SKM-1 treated with dmso at 0.1 percent for 144 hours (cell line): Measurements from ENCODE around the gene RABGGTA.
A peak's percentile ranks its signal among the peaks of the same experiment; 100 is the strongest.
"Not testable (repeated sequence)": the region's sequence is repeated elsewhere in the genome, so short reads cannot be mapped to it uniquely, and the experiment has no call there.

ENCODE experiments used
- DNase-seq: peaks from one replicate; lab custom pipeline; 2025; ENCODE audit not compliant: unreplicated experiment; lab: John Stamatoyannopoulos, UW

The RABGGTA gene

GRCh38 chr14:24243336-24243836 lies 28.0 kb downstream of the RABGGTA start:
- DNase-seq: peak; percentile 9

GRCh38 chr14:24241829-24242443 lies 29.5 kb downstream of the RABGGTA start:
- peak; percentile 80 for DNase-seq

- DNase-seq: no peak
Measured at GRCh38 chr14:24240110-24240918, 31.1 kb downstream of the RABGGTA start.

DNA sequence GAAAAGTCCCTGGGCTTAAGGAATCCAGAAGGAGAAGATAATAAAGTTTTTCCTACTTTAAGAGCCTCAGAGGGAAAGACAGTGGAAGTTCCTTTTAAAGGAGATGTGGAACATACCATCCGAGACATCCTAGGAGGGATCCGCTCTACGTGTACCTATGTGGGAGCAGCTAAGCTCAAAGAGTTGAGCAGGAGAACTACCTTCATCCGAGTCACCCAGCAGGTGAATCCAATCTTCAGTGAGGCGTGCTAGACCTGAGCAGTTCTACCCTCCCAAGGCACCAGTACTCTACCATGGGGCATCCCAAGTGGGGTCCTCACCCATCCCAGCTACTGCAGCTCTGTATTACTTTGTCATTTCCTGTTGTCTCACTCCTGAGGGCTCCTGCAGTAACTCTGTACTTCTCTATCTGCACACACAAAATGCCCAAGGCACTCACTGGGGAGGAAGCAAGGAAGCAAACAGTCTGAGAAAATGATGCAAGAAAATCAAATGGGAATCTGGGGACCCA lies 32.8 kb downstream of the RABGGTA start:
- DNase-seq: no peak

GRCh38 chr14:24238123-24238522 lies 33.3 kb downstream of the RABGGTA start:
- DNase-seq: no peak

DNA sequence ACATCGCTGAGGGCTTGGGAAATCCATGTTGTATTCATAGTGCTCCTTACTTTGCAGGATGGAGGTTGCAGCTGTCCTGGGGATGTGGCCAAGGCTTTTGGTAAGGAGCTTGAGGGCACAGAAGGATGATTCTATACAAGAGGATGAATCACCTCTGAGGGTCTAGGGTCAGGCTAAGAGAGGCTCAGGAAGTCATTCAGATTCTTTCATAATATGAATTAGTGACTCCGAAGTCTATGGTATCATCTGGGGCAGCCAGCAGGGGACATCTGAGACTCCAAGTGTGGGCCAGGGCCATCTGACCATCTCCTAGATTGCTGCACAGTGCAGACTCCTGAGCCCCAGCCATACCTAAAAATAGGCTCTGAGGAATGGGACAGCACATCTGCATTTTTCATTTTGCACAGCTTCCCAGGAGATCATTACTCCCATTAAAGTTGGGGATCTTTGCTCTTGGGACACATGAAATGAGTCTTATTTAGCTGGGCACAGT lies 33.9 kb downstream of the RABGGTA start:
- DNase-seq: no peak

DNA sequence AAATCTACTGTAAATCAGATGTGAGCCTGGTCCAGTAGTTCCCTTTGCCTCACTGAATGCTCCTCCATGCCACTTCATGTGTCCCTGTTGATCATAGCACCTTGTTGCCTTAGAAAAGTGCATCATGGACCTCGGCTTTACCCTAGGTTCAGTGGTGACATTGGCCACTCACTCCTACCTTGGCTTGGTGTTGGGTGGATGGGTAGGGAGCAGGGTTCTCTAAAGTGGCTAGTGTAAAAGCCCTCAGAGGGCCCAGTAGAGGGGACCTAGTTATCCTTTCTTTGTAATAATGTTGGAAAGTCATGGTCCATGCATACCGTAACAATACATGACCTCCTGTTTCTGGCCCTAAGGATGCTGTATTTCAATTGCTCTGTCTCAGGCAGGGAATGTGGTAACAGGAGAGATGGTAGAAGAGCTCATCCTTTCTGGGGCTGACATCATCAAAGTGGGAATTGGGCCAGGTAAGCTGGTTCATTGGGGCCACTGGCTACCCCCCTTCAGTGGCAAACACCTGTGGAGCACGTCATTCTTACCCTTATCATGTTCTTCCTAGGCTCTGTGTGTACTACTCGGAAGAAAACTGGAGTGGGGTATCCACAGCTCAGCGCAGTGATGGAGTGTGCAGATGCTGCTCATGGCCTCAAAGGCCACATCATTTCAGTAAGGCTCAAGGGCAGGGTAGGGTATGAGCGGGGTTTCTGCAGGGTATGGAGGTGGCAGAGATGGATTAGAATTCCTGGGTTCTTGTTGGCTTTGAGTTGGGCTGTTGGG lies 34.5 kb downstream of the RABGGTA start:
- no peak for DNase-seq

DNA sequence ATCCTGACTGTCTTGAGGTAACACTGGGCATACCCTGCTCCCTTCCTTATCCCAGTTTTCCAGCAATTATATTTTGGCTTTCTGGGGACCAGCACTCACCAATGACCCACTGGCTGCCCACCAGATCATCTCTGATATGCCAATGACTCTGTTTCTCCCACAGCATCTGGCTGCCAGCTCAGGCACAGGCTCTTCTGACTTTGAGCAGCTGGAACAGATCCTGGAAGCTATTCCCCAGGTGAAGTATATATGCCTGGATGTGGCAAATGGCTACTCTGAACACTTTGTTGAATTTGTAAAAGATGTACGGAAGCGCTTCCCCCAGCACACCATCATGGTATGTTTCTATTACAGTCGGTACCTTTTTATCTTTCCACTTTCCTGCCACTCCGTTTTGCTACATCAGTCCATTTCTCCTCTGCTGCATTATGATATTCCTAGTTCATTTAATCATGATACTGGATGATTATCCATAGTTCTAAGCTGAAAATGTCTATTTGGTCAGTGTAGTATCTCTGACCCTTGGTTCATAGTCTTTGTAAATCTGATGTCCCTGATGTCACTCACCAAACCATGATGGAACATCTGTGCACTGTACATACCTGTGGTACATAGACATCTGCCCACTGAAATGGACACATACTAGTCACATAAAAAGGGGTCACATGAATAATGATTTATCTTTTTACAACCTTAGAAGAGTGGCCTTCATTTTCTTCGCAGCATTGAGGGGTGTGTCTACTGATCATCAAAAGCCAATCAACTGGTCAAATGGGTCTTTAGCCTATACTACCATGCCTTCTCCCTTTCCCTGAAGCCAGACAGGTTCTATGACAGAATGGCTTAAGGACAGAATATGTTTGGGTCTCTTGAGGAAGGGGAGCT lies 35.4 kb downstream of the RABGGTA start:
- no peak for DNase-seq

DNA sequence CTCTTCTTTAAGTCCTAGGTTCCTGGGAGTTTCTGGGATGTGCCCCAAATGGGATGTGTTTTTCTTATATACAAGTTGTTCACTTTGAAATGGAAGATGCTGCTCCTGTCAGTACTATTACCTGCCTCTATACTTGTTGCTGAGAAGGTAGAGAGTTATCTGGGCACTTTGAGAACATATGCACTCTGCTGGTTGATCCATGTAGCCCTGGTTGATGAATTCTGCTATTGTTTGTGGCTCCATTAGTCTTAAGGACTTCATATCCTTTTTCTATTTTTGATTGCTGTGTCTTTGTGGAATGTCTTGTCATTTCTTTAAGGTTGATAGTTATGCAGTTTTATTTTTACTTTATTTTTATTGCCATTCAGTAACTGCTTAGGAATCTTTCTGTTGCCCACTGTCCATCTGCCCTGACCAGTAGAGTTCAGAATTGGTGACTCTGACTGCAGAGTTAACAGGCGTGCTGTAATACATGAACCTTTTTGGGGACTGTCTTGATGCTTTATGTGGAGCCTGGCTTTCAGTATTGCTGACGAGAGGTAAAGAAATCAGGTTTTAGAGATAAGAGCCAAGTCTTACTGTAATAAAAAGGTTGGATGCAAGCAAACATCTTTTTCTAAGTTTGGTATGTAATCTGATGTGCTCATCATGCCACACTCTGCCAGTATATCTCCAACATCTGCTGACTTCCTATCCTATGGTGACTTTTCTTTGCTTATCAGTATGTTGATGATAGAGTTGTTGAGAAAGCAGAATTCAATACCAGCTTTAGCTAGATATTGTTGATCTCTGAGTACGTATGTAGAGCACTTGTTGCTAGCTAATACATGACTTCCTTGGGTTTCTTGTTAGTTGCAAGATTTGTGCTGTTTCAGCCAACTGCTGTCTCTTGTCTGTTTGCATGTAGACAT lies 37.0 kb downstream of the RABGGTA start:
- DNase-seq: no peak

DNA sequence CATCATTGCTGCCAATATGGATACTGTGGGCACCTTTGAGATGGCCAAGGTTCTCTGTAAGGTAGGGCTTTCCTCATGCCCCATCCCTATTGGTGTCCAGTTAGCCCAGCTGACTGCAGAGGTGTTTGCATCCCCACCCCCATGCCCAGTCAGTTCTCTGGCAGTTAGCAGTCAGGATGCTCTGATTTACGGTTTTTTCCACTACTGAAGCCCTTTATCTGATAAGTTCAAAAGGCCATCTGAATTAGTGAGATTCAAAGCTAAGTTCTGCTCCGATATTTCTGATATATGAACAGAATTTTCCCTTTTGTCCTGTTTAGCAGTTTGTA lies 37.9 kb downstream of the RABGGTA start:
- DNase-seq: no peak

- DNase-seq: no peak
Measured at GRCh38 chr14:24232645-24233537, 38.5 kb downstream of the RABGGTA start, which contains the start of gene GMPR2. Gene GMPR2 (plus strand): TSS chr14:24232929. CDS start chr14:24233254, 325 bp downstream.

- DNase-seq: peak; percentile 55
Measured at GRCh38 chr14:24232121-24232644, 39.2 kb downstream of the RABGGTA start, which contains the start of gene NEDD8. Gene NEDD8 (minus strand): TSS chr14:24232367. CDS start chr14:24232267, 100 bp downstream.

- no peak for DNase-seq
Measured at GRCh38 chr14:24231263-24232120, 39.9 kb downstream of the RABGGTA start.

DNA sequence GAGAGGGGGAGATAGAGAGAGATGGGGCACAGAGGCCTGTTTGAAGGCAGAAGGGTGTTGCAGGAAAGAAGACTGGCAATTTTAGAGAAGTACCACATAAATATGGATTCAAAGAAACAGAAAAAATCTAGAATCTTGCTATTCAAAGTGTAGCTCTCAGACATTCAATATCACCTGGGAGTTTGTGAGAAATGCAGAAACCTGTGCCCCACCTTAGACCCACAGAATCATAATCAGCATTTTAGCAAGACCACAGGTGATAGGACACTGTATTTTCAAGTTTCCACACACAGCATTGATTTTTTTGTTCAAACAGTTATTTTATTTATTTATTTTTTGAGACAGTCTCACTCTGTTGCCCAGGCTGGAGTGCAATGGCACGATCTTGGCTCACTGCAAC lies 42.5 kb downstream of the RABGGTA start:
- DNase-seq: no peak

- DNase-seq: no peak
Measured at GRCh38 chr14:24226473-24226872, 44.9 kb downstream of the RABGGTA start.

GRCh38 chr14:24224618-24225071 lies 46.8 kb downstream of the RABGGTA start:
- no peak for DNase-seq

- DNase-seq: not testable (repeated sequence)
Measured at GRCh38 chr14:24222987-24223386, 48.4 kb downstream of the RABGGTA start.
